ENCODE data around the gene VARS2.
"Not testable (repeated sequence)": the region's sequence is repeated elsewhere in the genome, so short reads cannot be mapped to it uniquely, and the experiment has no call there.

The VARS2 gene

DNA sequence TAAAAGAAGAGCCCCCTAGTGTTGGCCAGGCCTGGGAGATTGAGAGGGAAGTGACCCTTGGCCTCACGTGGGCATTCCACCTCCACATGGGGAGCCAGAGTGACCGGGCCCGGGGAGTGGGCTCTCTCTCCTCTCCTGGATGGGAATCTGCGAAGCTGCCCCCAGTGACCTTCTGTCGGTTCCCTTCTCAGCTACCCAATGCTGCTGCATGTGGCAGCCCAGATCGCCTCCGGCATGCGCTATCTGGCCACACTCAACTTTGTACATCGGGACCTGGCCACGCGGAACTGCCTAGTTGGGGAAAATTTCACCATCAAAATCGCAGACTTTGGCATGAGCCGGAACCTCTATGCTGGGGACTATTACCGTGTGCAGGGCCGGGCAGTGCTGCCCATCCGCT is 16.2 kb upstream of the VARS2 start:
- TF ChIP-seq, protein P1, sequence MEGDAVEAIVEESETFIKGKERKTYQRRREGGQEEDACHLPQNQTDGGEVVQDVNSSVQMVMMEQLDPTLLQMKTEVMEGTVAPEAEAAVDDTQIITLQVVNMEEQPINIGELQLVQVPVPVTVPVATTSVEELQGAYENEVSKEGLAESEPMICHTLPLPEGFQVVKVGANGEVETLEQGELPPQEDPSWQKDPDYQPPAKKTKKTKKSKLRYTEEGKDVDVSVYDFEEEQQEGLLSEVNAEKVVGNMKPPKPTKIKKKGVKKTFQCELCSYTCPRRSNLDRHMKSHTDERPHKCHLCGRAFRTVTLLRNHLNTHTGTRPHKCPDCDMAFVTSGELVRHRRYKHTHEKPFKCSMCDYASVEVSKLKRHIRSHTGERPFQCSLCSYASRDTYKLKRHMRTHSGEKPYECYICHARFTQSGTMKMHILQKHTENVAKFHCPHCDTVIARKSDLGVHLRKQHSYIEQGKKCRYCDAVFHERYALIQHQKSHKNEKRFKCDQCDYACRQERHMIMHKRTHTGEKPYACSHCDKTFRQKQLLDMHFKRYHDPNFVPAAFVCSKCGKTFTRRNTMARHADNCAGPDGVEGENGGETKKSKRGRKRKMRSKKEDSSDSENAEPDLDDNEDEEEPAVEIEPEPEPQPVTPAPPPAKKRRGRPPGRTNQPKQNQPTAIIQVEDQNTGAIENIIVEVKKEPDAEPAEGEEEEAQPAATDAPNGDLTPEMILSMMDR (IDR thresholded peaks at IDR 0.05; ENCODE audit: low read depth, low read length) = no peak
- no peak overlapping the region for H3K4me3 ChIP-seq (ENCODE audit: low read depth, low read length)

DNA sequence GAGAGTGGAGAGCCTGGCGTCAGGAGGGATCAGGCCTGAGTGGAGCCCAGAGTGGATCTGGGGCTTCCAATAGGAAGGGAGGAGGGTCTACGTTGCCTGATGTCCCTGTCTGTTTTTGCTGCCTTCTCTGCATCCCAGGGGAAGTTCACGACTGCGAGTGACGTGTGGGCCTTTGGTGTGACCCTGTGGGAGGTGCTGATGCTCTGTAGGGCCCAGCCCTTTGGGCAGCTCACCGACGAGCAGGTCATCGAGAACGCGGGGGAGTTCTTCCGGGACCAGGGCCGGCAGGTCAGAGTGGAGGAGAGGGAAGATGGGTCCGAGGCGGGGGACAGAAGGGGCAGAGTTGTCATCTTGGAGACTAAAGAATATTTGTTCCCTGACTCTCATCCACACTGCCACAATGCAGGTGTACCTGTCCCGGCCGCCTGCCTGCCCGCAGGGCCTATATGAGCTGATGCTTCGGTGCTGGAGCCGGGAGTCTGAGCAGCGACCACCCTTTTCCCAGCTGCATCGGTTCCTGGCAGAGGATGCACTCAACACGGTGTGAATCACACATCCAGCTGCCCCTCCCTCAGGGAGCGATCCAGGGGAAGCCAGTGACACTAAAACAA is 15.2 kb upstream of the VARS2 start:
- TF ChIP-seq, protein P1 (IDR thresholded peaks at IDR 0.05; ENCODE audit: low read depth, low read length) = no peak

DNA sequence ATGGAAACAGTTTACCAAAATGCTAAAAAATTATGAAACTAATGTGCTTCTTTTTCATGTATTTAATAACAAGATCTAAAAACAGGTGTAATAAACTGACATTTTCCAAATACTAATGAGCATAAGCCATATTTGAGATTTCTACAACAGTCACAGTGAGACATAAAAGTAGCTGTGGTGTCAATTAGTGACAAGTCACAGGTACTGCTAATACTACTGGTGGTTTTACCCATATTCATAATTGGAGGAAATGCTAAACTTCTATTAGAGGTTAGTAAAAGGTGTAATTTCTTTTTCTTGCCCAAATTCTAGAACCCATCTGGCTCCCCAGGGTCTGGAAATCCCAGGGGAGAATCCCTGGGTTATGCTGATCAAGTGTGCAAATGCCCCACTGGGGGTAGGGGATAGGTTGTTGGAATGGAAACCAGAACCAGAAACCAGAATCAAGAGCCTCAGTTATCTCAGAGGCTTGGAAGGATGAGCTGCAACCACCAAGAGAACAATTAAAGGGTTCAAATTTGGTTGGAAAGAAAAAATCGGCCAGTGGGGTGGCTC is 13.1 kb upstream of the VARS2 start:
- H3K4me3 ChIP-seq (ENCODE audit: low read depth, low read length) = no peak overlapping the region
- TF ChIP-seq, protein P1 (IDR thresholded peaks at IDR 0.05; ENCODE audit: low read depth, low read length) = no peak

More for the DNA sequence above, 15.2 kb upstream of the VARS2 start:
- H3K4me3 ChIP-seq (ENCODE audit: low read depth, low read length) = no peak overlapping the region

DNA sequence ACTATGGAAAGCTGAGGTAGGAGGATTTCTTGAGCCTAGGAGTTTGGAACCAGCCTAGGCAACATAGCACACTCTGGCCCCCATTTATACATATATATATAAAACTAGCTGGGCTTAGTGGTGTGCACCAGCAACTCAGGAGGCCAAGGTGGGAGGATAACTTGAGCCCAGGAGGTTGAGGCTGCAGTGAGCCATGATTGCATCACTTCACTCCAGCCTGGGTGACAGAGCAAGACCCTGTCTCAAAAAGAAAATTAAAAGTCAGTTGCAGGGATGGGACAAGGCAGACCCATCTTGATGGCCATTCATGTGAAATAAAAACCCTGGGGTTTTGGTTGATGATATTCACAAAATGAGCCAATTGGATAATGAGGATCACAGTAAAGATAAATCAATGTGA is 12.6 kb upstream of the VARS2 start:
- TF ChIP-seq, protein P1 (IDR thresholded peaks at IDR 0.05; ENCODE audit: low read depth, low read length) = no peak
- H3K4me3 ChIP-seq (ENCODE audit: low read depth, low read length) = no peak overlapping the region

DNA sequence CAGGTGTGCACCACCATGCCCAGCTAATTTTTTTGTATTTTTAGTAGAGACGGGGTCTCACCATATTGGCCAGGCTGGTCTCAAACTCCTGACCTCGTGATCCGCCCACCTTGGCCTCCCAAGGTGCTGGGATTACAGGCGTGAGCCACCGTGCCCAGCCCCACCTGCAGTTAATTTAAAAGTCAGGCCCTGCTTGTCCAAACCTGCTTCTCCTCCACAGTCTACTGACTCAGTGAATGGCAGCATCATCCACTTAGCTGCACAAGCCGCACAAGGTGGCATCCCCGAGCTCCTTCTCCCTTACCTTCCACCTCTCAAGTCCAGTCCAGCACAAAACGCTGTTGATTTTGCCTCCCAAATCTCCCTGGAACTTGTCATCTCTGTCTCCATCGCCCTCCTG is 11.8 kb upstream of the VARS2 start:
- H3K4me3 ChIP-seq (ENCODE audit: low read depth, low read length) = not testable (repeated sequence)

DNA sequence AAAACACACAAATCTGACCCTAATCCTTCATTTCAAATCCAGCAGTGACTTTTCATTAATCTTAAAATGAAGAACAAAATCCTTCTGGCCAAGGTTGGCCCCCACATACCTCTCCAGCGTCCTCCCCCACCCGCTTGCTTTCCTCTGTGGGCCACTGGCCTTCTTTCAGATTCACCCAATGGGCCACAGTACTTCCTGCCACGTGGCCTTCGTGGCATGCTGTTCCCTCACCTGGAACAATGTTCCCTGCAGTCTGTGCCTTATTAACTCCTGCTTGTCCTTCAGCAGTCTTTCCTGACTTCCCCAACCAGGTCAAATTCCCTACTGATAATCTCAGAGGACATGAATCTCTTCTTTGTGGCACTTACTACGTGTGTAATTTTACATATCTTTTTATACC is 11.3 kb upstream of the VARS2 start:
- no peak overlapping the region for H3K4me3 ChIP-seq (ENCODE audit: low read depth, low read length)
- TF ChIP-seq, protein P1 (IDR thresholded peaks at IDR 0.05; ENCODE audit: low read depth, low read length) = no peak

DNA sequence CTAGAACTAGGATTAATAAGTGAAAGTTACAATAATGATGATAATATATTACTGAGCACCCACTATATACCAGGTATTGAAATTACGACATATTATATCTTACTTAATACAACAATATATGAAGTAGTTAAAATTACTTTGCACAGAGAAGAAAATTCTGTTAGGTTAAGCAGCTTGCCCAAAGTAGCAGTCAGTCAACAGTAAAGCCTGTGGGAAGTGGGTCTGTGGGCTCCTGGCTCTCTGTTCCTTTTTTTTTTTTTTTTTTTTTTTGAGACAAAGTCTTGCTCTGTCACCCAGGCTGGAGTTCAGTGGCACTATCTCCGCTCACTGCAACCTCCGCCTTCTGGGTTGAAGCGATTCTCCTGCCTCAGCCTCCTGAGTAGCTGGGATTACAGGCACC is 10.8 kb upstream of the VARS2 start:
- TF ChIP-seq, protein P1 (IDR thresholded peaks at IDR 0.05; ENCODE audit: low read depth, low read length) = no peak
- H3K4me3 ChIP-seq (ENCODE audit: low read depth, low read length) = no peak overlapping the region

DNA sequence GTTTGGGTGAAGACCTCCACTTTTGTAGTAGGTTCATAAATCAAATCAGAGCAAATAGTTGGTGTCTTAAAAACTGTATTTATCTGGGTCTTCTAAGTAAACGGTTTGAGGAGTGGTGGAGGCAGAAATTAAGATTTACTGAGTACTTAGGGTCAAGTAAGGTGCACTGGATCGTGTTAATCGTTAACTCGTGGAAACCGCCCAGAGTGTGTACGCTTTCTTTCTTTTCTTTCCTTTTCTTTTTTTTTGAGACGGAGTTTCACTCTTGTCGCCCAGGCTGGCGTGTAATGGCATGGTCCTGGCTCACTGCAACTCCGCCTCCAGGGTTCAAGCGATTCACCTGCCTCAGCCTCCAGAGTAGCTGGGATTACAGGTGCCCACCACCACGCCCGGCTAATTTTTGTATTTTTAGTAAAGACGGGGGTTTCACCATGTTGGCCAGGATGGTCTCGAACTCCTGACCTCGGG is 6.7 kb upstream of the VARS2 start:
- peak overlapping the region; percentile 97 for H3K4me3 ChIP-seq (ENCODE audit: low read depth, low read length)
